HG02870 (cell line): ENCODE measurements around the gene TSSC4.

ENCODE experiments used
- ATAC-seq: cut with Tn5 transposase; IDR thresholded peaks from one replicate; pipeline ENCODE4 v1.9.1; 2021; ENCODE audit warnings: mild to moderate bottlenecking, moderate library complexity; ENCODE audit not compliant: unreplicated experiment

TSSC4 gene

GRCh38 chr11:2368851-2369180 lies 31.7 kb upstream of the TSSC4 start:
- ATAC-seq: no peak

- ATAC-seq: no peak
Observed at GRCh38 chr11:2369320-2369719, 31.2 kb upstream of the TSSC4 start.

- ATAC-seq: no peak
Observed at GRCh38 chr11:2369896-2370295, 30.7 kb upstream of the TSSC4 start.

GRCh38 chr11:2374456-2375201 lies 25.9 kb upstream of the TSSC4 start:
- ATAC-seq: no peak

GRCh38 chr11:2375341-2375853 lies 25.2 kb upstream of the TSSC4 start:
- ATAC-seq: no peak

GRCh38 chr11:2375964-2376551 lies 24.5 kb upstream of the TSSC4 start:
- ATAC-seq: no peak

GRCh38 chr11:2376751-2377451 lies 23.6 kb upstream of the TSSC4 start, which contains the start of gene CD81:
TSS of gene CD81 (plus strand) at chr11:2377310. CDS start at chr11:2377550, 240 bp downstream.
- peak; percentile 49 for ATAC-seq

GRCh38 chr11:2377511-2378443 lies 22.8 kb upstream of the TSSC4 start:
- ATAC-seq: peak; percentile 7

- no peak for ATAC-seq
Observed at GRCh38 chr11:2378527-2379210, 21.9 kb upstream of the TSSC4 start.

- no peak for ATAC-seq
Observed at GRCh38 chr11:2379466-2380174, 20.9 kb upstream of the TSSC4 start.

GRCh38 chr11:2380396-2380795 lies 20.2 kb upstream of the TSSC4 start:
- ATAC-seq: no peak

- ATAC-seq: no peak
Observed at GRCh38 chr11:2380807-2381350, 19.7 kb upstream of the TSSC4 start.

- no peak for ATAC-seq
Observed at GRCh38 chr11:2381494-2382128, 18.9 kb upstream of the TSSC4 start.

GRCh38 chr11:2382129-2382517 lies 18.4 kb upstream of the TSSC4 start:
- no peak for ATAC-seq

- ATAC-seq: no peak
Observed at GRCh38 chr11:2382936-2383851, 17.4 kb upstream of the TSSC4 start.

- ATAC-seq: no peak
Observed at GRCh38 chr11:2383852-2384804, 16.4 kb upstream of the TSSC4 start.
